HTERT RPE-1 (cell line): ENCODE measurements around the gene UQCRQ.

ENCODE experiments used
- in situ Hi-C: fragments of 300-500 bp; cut with MboI; formaldehyde crosslinking; loops from 4 replicates; pipeline ENCODE4 v1.14.3; 2020; ENCODE audit warnings: low sequenced_read_pairs

The UQCRQ gene

DNA sequence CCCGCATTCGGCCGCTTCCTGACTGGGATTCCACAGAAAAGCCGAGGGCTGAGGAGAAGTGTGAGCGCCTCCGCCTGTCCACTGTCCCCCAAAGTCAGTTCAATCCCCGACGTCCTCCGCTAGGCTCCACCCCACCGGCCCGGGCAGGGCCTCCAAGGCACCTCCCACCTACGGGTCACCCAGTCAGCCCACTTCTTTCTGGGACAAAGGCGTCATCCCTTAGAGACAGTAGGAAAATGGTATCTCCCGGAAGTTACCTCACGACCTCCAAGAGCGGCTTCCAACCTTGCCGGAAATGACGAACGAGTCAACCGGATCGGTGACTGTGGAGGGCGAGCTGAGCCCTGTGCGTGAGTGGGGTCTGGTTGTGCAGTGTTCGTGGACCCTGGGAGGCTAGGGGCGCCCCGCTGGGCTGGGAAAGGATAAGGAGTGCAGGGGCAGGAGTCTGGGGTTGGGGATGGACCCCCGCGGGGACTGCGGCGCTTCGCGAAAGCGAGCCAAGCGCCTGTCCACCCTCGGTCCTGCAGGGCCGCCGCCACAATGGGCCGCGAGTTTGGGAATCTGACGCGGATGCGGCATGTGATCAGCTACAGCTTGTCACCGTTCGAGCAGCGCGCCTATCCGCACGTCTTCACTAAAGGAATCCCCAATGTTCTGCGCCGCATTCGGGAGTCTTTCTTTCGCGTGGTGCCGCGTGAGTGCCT is at the start of gene UQCRQ, which contains the start of gene GDF9:
Gene UQCRQ, plus strand, starts transcription at position 301 of the 704 bp plus-strand sequence. Its CDS starts 240 bp downstream, at position 541.
Gene GDF9, minus strand, starts transcription at position 128 of the 704 bp plus-strand sequence. CDS start 1,936 bp downstream, outside the sequence.
- in situ Hi-C loops, result no loop called here

DNA sequence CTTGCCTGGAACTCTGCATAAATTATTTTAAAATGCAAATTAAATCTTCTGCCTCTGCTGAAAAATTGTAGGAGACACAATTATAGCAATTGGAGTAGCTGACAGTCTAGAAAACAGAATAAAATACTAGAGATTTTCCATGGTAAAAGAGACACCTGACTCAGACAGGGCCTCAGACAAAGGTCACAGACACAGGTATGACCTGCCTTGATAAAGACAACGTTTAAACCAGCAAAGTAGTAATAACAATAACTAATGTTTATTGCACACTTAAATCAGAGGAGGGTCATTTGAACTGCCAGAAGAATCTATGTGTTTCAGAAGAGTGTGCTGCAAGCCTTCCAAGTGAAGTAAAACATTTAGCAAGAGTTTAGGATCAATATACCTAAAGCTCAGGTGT is 49.4 kb upstream of the UQCRQ start:
- in situ Hi-C loops, result no loop called here

DNA sequence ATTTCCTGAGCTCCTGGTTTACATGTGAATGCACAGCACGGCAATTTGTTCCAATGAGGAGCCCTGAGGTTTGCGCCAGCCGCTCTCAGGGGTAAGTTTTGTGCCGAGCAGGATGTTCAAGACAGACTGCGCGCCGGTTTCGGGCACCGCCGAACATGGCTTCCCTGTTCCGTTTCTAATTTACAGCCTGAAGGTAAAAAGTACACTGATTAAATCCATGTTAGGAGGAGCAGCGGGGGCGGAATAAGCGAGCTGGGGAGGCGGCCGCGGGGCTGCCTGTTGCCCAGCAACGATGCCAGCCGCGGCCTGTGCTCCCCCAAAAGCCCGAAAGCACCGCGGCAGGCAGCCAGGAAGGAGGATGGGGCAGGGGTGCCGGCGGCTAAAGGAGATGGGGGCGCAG is 47.0 kb upstream of the UQCRQ start:
- in situ Hi-C loops, result no loop called here

DNA sequence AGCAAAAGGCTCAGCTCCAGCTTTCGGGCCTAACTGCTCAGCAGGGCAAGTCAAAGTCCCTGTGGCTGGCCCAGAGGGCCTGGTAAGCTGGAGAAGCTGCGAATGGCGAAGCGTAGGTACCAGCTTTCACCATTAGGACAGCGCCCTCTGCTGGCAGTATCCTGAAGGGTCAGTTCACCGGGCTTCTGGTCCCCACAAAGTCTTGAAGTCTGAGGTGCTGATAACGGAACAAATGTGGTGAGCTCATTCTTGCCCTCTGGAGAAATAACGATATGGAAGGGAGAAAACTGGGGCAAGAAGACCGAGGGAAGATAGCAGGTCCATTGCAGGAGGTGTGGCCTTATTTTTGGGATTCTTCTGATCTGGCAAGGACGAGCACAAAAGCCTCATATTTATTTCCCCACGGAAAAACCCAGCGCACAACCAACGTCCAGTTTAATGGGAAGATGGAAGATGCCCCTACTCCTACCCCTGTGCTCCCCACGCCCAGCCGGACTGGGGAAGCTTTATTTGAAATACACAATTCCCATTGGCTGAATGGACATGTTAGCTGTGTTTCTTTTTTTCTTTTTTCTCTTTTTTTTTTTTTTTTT is 46.2 kb upstream of the UQCRQ start:
- in situ Hi-C loops, result no loop called here

DNA sequence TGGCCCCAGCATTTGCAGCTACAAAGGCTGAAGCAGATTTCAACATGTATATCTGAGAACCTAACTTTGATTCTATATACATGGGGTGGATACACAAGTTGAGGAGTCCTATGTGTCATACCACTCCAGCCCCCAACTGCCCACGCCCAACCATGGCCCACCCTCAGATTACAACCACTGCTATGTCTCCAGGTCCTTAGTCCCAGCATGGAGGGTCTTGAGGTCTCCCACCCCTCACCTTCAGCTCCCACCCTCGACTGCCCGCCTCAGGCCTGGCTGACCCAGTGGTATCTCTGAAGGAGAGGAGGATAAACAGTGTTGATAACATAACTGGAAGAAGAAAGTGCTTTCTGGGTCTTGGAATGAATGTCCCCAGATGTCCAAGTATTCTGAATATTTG is 45.1 kb upstream of the UQCRQ start:
- in situ Hi-C loops, result no loop called here

DNA sequence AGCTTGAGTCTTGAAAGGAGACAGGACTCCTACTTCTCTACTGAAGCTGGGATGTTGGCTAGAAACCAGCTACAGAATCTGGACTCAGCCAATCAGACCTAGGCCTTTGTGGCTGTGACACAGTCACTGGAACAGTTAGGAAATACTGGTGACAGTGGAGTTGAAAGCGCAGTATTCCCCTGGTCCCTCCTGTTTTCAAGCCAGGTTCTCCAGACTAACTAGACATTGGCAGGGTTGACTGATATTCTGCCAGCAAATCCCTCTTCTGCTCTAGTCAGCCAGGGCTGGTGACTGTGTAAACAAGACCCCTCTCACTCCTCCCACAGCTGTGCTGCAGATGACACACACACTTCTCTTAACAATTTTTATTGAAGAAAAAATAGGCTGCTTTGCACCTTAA is 44.7 kb upstream of the UQCRQ start:
- in situ Hi-C loops, result no loop called here

DNA sequence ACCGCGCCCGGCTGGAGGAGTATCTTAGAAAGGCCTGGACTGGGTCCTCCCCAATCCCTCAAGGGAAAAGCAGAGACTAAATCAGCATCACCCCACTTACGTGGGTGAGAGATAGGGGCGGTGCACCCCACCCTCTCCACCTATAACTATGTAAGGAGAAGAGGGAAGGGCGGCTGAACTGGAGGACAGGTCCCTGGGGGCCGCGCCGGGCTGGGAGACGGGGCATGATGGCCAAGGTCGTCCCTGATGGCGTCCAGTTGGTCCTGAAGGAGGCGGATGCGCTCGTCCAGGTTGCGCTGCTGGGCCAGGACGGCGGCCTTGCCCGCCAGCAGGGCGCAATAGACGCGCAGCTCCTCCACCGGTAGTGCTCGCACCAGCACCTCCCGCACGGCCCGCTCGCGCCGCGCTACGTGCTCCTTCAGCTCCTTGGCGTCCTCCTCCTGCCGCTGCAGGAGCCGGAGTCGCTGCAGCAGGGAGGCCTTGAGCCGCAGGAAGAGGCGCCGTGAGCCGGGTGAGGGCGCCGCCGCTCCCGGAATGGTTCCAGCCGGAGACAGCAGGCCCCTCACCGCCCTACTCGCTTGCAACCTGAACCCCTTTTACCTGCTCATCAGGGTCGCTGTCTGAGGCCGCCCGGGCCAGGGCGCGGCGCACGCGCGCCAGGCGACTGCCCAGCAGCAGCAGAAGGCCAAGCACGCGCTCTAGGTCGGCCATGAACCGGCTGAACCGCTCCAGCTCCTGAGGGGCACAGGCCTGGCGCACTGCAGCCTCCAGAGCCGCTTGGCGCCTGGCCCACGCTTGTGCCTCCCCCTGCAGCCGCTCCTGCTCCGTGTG is 43.6 kb upstream of the UQCRQ start:
- in situ Hi-C loops, result no loop called here

DNA sequence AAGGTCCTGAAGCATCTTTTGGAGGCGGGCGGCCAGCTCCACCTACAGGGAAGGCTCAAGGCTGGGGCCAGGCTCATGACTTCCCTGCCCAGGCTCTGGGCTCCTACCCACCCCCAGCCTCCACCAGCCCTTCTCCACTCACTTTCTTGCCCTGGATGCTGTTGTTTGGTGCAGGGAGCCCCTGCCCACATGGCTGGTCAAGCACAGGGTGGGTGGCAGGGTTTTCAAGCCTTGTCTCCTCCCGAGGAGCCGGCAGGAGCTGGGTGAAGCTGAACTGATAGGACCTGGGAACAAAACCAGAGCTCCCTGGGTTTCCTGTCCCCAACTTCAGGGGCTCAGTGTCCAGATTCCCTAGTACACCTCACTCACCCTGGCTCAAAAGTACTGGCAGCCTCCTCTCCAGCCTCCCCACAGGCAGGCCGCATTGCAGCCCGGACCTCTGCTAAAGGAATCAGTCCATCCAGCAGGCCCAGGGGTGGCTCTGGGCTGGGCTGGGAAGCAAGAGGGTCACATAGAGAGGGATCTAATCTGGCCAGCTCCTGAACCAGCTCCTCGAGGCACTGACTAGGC is 42.9 kb upstream of the UQCRQ start:
- in situ Hi-C loops, result no loop called here

DNA sequence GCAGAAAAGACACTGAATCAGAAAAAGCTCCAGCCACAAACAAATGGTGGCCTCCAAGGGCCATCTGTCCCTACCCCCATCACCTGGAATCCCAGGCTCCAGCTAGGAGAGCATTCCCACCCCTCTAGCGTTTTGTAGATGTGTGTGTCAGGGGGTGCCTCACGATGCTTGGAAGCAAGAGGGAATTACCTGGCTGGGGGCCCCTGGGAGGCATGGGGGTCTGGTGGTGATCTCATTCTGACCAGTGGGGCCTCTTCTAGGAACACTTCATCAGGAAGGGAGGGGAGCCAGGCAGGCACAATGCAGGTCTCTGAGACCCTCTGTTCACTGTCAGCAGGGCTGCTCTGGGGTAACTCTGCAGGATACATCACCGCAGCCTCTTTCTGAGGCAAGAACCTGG is 42.0 kb upstream of the UQCRQ start:
- in situ Hi-C loops, result no loop called here

DNA sequence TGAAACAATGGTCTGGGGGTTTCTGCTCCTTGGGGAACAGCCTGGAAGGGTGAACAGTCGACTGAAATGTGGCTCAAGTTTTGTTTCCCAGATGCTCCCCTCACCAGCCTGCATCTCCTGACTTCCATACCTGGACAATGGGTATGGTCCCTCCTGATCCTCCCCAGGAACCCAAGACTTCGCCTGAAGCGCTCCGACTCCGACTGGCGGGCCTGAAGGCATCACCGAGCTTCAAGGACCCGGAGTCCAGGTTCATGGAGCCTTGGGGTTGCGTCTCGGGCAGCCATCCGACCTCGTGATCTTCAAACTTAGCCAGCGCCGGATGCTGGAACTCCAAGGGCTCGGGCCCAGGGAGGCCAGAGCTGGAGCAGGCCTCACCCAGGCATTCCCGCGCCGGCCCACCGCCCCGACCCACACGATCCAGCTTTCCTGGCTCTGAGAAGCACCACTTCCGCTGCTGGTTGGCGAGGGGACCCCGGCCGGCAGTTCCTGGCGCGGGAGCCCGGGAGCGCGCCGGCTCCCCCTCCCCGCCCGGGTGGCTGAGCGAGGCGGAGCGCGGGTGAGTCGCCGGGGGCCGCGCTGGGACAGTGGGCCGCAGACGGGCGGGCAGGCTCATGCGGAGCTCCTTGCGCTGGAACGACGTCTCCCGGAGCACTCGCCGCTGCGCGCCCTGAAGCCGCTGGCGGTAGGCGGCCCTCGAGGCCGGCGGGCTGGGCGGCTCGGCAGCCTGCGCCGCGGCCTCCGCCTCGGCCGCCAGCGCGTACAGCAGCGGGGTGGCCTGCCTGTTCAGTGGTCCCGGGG is 41.2 kb upstream of the UQCRQ start:
- in situ Hi-C loops, result no loop called here

DNA sequence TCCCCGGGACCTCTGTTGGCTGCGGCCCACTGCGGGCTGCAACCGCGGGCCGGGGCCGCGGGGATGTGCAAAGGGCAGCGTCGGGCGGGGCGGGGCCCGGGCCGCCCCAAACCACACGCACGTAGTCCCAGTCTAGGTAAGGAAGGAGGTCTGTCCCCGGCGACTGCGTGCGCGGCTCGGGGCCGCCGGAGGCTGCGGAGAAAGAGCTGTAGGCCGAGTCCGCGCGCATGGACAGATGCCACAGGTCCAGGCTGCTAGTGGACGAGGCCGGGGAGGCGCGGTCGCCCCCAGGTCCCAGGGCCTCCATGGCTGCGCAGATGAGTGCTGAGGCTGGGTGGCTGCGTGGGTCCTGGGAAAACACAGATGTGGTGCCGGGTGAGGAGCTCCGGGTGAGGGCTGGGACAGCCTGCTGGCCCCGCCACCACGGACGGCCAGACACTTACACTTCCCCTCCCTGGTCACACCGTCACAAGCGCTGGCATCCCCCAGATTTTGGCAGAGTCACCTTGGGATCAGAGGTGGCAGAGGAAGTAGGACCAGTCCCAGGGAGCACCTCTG is 40.5 kb upstream of the UQCRQ start:
- in situ Hi-C loops, result no loop called here

DNA sequence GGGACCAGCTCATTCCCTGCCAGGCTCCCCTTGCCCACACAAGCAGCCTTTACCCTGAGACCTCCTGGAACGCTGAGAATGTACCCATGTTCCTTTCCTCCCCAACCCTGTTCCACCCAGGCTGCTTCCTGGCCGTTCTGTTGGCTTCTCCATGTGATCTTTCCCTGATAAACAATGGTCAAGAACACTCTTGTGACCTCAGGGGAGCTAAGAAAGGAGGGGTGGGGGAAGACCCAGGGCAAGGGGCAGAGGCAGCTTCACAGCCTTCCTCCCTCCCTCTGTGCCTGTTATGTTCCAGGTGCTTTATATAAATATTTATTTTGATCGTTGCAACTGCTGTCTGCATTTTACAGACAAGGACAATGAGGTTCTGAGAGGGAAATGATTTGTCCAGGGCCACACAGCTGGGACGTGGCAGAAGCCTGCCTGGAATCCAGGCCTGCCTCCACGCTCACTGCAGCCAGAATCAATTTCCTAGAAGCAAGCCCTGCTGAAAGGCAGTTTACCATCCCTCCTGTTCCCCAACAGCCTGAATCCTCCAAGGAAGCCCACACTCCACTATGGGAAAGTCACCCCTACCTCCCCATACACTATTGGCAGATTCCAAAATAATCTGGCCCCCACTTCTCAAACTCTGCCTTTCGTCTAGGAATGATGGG is 39.9 kb upstream of the UQCRQ start:
- in situ Hi-C loops, result no loop called here

DNA sequence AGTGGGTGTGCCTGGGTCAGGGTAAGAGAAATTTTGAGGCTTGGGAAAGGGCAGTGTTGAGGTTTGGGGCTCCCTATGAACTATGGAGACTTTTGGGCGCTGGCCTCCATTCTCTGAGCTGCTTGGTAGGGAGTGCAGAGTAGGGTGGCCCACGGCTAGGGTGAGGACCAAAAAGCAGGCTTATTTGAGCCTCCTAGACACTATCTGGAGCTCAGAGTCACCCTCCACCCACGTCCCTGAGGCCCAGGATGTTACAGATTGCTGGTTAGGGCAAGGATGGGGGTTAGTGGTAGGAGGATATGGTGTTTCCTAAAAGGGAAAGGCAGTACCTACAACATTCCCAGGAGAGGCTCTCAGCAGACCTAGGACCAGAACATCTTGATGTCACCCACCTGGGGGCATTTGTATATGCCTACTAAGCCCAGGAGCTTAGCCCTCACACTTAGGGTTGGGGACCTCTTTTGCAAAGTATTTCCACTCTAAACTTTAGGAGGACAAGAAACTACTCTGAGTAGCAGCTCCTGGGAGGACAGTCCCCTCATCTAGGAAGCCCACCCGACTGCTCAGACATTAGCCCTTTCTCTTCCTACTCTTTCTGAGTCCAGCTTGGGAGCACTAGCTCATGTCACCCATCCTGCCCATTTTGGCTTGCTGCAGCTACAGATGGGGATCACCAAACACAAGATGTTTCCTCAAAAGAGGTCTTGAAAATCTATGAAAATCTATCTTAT is 38.3 kb upstream of the UQCRQ start:
- in situ Hi-C loops, result no loop called here

DNA sequence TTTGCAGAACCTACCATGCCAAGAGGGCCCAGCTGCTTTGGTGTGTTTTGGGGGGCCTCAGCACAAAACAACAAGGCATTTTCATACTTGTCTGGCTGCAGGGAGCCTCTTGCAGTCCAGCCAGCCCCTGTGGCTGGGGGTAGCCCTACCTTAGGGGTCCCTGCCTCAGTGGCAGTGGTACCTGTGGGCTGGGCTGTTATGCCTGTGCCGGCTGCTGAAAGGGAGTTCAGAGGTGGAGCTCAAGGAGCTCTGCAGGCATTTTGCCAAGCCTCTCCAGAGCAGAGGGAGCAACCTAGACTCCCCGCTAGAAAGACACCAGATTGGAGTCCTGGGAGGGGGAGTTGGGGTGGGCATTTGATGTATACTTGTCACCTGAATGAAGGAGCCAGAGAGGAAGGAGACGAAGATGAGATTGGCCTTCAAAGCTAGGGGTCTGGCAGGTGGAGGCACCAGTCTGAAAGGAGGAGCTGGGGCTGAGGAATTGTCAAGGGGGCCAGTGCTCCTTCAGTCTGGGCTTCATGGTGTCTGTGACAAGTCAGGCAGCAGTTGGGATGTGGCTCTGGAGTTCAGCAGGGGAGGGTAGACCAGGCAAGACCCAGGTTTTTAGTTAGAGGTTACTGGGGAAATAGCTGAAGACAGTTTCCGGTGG is 37.5 kb upstream of the UQCRQ start:
- in situ Hi-C loops, result no loop called here

DNA sequence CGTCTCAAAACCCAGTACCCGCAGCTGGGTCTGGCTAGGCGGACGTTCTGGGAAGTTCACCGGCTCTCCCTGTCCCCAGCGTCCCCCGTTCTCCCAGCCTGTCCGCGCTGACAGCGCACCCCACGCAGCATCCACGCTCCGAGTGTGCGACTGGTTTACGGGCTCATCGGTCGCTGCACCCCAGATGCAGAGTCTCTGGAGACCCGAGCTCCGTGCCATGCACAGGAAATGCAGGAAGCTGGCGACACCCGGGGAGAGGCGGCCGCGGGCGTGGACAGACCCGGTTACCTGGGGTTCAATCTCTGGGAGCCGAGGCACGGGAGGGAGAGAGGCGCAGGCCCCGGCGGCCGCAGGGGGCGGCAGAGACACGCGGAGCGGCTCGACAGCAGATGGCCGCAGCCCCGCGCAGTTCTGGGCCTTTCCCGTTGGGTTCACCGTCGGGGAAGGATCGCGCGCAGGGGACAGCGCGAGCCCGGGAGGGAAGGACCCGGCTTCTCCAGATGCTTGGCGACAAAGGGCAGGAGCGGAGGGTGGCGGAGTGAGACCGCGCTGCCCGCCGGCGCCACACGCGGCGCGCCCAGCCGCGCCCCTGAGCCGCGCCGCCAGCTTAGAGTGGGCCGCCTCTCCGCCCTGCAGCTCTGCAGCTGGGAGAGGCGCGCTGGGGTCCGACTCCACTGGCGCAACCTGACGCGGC is 36.6 kb upstream of the UQCRQ start:
- in situ Hi-C loops, result no loop called here

DNA sequence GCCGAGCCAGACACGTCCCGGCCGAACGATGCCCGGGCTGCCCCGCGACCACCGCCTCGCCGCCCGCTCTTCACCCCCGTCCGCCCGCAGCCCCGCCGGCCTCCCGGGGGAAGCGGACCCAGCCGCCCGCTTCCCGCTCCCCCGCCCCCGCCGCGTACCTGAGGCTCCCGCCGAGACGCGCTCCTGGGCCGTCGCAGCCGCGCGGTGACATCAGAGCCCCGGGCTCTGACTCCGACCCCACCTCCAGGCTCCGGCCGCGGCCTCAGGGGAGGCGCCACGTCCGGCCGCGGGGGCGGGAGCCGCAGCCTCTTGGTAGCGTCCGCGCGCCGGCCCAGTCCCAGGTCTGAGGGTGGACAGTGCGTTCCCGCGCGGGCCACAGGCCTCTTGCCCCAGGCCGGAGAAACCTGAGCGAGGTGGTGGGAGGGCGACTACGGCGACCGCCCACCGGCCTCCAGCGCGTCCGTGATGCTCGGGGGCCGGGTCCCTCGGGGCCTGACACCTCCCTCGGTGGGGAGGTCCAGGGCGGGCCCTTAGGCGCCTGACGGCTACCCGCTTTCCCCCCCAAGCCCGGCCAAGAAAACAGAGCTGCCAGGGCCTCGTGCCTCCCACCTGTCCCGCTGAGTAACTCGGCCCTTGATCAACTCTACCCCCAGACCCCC is 35.9 kb upstream of the UQCRQ start, which contains the start of gene SHROOM1:
Gene SHROOM1, minus strand, starts transcription at position 212 of the 659 bp plus-strand sequence. CDS start 4,507 bp downstream, outside the sequence.
- in situ Hi-C loops, result no loop called here

DNA sequence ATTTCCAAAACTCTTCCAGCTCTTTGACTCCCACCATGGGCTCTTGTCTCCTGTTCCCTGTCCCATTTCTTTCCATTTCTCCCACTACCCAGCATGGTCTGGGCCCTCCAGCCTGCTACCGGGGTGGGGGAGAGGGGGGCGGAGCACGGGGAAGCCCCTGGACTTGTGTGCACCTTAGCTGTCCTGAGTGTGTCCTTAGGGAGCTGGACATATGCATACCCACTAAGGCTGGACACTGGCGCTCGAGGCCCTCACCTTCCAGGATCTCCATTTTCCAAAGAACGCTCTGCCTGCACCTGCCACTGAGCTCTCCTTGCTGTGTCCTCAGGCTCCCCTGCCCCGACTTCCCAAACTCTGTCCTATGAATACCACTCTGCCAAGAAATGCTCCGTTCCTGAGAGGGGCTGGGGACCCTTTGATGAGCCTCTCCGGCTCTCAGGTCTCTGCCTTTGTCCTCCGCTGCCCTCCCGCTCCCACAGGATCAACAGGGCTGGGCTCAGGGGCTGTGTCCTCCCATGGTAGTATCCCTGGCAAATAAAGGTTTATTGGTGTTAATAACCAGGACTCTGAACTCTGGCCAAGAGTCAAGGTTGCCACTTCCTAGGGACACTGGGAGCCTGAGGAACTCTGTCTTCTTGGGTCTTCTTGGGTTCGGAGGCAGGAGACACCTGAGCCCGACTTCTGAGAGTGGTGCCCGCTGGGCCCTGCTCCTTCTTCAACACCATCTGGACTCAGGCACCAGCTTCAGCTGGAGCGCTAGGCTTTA is 35.2 kb upstream of the UQCRQ start:
- in situ Hi-C loops, result no loop called here
